ENCODE results near the gene EYS.

Gene EYS

DNA sequence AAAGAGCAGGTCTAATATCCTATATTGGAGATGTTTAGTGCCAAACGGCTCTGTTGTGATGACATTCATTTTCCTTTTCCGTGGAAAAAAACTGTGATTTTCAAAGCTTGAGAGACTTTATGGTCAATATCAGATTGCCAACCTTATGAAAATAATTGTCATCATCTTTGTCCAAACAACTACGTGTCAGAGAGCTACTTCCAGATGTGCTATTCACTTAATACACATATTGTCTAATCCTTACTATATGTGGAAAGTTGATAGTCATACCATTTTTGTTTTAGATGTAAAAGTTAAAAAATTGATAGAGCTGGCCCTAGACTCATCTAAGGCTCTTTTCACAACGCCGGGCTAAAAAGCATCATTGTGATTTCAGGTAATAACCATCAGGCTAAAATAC is 1521.4 kb downstream of the EYS start:
- ATAC-seq (ENCODE audit: low read depth): no peak
- TF ChIP-seq, protein P1, sequence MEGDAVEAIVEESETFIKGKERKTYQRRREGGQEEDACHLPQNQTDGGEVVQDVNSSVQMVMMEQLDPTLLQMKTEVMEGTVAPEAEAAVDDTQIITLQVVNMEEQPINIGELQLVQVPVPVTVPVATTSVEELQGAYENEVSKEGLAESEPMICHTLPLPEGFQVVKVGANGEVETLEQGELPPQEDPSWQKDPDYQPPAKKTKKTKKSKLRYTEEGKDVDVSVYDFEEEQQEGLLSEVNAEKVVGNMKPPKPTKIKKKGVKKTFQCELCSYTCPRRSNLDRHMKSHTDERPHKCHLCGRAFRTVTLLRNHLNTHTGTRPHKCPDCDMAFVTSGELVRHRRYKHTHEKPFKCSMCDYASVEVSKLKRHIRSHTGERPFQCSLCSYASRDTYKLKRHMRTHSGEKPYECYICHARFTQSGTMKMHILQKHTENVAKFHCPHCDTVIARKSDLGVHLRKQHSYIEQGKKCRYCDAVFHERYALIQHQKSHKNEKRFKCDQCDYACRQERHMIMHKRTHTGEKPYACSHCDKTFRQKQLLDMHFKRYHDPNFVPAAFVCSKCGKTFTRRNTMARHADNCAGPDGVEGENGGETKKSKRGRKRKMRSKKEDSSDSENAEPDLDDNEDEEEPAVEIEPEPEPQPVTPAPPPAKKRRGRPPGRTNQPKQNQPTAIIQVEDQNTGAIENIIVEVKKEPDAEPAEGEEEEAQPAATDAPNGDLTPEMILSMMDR (IDR thresholded peaks at IDR 0.05; ENCODE audit: poor library complexity, severe bottlenecking): no peak
- Histone ChIP-seq H3K27me3 (ENCODE audit: insufficient read depth, poor library complexity, severe bottlenecking) (no peaks in the 10 kb centered on the region), H3K36me3 (ENCODE audit: low read depth) (no peaks in the 10 kb centered on the region), H3K4me3 (ENCODE audit: severe bottlenecking) (no peak overlapping the region), H3K4me1 (ENCODE audit: insufficient read depth, poor library complexity, severe bottlenecking) (no peaks in the 10 kb centered on the region), H3K27ac (ENCODE audit: poor library complexity, severe bottlenecking) (no peak overlapping the region), H3K9me3 (ENCODE audit: severe bottlenecking) (no peaks in the 10 kb centered on the region)
- no peak for DNase-seq (ENCODE audit: low spot score)

DNA sequence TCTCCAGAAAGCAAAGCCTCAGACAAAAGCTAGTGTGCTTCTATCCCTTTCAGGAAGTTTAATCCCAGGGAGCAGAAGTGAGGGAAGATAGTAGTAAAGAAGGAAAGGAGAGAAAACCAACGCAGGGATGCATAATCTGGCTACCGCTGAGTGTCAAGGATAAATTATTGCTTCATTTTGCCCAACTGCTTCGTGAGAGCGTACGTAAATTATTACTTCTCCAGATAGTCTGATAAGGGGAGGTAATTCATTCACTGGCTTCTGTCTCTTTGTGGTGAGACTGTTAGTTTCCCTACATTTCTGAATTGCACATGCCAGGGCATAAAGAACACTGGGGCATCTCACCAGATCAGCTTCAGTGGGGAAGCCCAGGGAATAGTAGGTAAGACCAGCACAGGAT is 1531.7 kb downstream of the EYS start:
- TF ChIP-seq, protein P1 (IDR thresholded peaks at IDR 0.05; ENCODE audit: poor library complexity, severe bottlenecking): no peak
- ATAC-seq (ENCODE audit: low read depth): no peak
- DNase-seq (ENCODE audit: low spot score): no peak
- no peak overlapping the region for H3K4me3 ChIP-seq (ENCODE audit: severe bottlenecking)
- no peaks in the 10 kb centered on the region for H3K4me1 ChIP-seq (ENCODE audit: insufficient read depth, poor library complexity, severe bottlenecking)
- no peaks in the 10 kb centered on the region for H3K27me3 ChIP-seq (ENCODE audit: insufficient read depth, poor library complexity, severe bottlenecking)
- no peaks in the 10 kb centered on the region for H3K36me3 ChIP-seq (ENCODE audit: low read depth)
- H3K9me3 ChIP-seq (ENCODE audit: severe bottlenecking): no peaks in the 10 kb centered on the region
- no peak overlapping the region for H3K27ac ChIP-seq (ENCODE audit: poor library complexity, severe bottlenecking)

DNA sequence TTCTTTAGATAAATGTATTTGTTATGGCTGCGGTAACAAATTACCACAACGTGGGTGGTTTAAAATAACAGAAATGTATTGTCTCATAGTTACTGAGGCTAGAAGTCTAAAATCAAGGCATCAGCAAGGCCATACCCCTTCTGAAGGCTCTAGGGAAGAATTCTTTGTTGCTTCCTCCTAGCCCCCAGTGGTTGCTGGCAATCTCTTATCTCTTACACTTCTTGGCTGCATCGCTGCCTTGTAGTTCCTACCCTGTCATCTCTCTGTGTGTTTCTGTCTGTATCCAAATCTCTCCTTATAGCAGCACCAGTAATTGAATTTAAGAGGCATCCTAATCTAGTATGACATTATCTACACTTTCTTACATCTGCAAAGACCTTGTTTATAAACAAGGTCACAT is 1536.7 kb downstream of the EYS start:
- H3K36me3 ChIP-seq (ENCODE audit: low read depth): no peaks in the 10 kb centered on the region

DNA sequence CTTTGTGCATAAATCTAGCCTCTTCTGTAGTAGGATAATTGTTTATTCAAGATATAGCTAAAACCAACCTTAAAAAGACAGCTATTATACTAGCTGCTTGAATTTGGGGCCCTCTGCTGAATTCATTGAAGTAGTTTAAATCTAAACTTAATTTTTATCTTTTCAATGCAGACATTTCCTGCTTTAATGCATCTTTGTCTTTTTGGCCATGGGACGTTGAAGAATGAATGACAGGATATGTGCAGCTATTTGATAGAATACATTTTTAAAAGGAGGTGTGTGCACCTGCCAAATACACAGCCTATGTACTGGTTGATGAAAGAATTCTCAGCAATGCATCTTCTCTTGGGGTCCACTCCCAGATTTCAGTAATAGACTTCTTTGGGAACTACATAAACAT is 1546.5 kb downstream of the EYS start:
- Histone ChIP-seq H3K27me3 (ENCODE audit: insufficient read depth, poor library complexity, severe bottlenecking) (no peaks in the 10 kb centered on the region), H3K9me3 (ENCODE audit: severe bottlenecking) (no peaks in the 10 kb centered on the region), H3K4me3 (ENCODE audit: severe bottlenecking) (no peak overlapping the region), H3K36me3 (ENCODE audit: low read depth) (no peaks in the 10 kb centered on the region), H3K4me1 (ENCODE audit: insufficient read depth, poor library complexity, severe bottlenecking) (no peaks in the 10 kb centered on the region), H3K27ac (ENCODE audit: poor library complexity, severe bottlenecking) (no peak overlapping the region)
- TF ChIP-seq, protein P1 (IDR thresholded peaks at IDR 0.05; ENCODE audit: poor library complexity, severe bottlenecking): no peak
- DNase-seq (ENCODE audit: low spot score) (no peak), ATAC-seq (ENCODE audit: low read depth) (no peak)

More for the DNA sequence above, 1536.7 kb downstream of the EYS start:
- no peak overlapping the region for H3K4me3 ChIP-seq (ENCODE audit: severe bottlenecking)
- H3K27ac ChIP-seq (ENCODE audit: poor library complexity, severe bottlenecking): no peak overlapping the region
- TF ChIP-seq, protein P1 (IDR thresholded peaks at IDR 0.05; ENCODE audit: poor library complexity, severe bottlenecking): no peak
- ATAC-seq (ENCODE audit: low read depth): no peak
- no peaks in the 10 kb centered on the region for H3K4me1 ChIP-seq (ENCODE audit: insufficient read depth, poor library complexity, severe bottlenecking)
- H3K27me3 ChIP-seq (ENCODE audit: insufficient read depth, poor library complexity, severe bottlenecking): no peaks in the 10 kb centered on the region
- no peaks in the 10 kb centered on the region for H3K9me3 ChIP-seq (ENCODE audit: severe bottlenecking)
- DNase-seq (ENCODE audit: low spot score): no peak

DNA sequence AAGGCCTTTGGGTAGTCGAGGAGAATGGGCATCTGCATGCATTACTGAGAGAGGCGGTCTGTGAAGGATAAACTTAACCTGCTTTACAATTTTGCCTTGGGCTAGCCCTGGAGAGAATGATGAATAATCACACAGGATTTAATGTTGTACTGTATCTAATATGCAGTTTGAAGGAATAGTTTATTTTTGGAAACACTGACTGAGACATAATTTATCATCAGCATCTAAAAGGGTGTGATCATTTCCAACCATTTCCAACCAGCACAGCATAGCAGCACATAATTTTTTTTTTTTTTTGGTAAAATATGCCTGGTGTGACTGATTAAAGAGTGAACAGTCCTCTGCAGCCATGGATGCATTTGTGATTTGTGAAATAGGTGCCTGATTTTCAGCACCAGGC is 1552.0 kb downstream of the EYS start:
- no peaks in the 10 kb centered on the region for H3K27me3 ChIP-seq (ENCODE audit: insufficient read depth, poor library complexity, severe bottlenecking)
- TF ChIP-seq, protein P1 (IDR thresholded peaks at IDR 0.05; ENCODE audit: poor library complexity, severe bottlenecking): no peak
- H3K4me1 ChIP-seq (ENCODE audit: insufficient read depth, poor library complexity, severe bottlenecking): no peaks in the 10 kb centered on the region
- no peaks in the 10 kb centered on the region for H3K36me3 ChIP-seq (ENCODE audit: low read depth)
- H3K27ac ChIP-seq (ENCODE audit: poor library complexity, severe bottlenecking): no peak overlapping the region
- DNase-seq (ENCODE audit: low spot score): no peak
- no peaks in the 10 kb centered on the region for H3K9me3 ChIP-seq (ENCODE audit: severe bottlenecking)
- ATAC-seq (ENCODE audit: low read depth): no peak
- H3K4me3 ChIP-seq (ENCODE audit: severe bottlenecking): no peak overlapping the region

All from RWPE2 (cell line).